H1 (cell line): ENCODE measurements around the gene CROCC. TPM values are rescaled to one million over a fixed set of nuclear protein-coding genes. Genes with fewer than 3 reads are reported as not detected.

ENCODE experiments used
- CTCF ChIA-PET: fragments of 300-600 bp; sonication (Branson Sonifier 250); formaldehyde crosslinking; loops from one replicate; lab custom pipeline; 2021; ENCODE audit not compliant: partially characterized antibody; lab: Charles Lee
- POLR2A ChIA-PET: fragments of 300-600 bp; sonication (Branson Sonifier 250); formaldehyde crosslinking; loops from one replicate; lab custom pipeline; 2021; ENCODE audit warnings: inconsistent platforms; ENCODE audit not compliant: partially characterized antibody; lab: Charles Lee
- DNase-seq, 2 experiments: peaks; one replicate each; pipeline versions ENCODE4 v3.0.0 to v3.0.0-alpha.2; 2010 to 2022; ENCODE audit warnings: low spot score in 2 of 2, low read depth in 1 of 2, mixed read lengths in 1 of 2
- FAIRE-seq: peaks from 2 replicates; lab custom pipeline; 2011; peaks lifted over from hg19 to GRCh38; lab: Jason Lieb, UNC
- H2AFZ ChIP-seq: 2 replicates; pipeline ENCODE4 v1.8.1; 2012; ENCODE audit warnings: low read length, inconsistent platforms
- H2AK5ac ChIP-seq: 2 replicates; pipeline ENCODE4 v1.6.1; 2013; ENCODE audit warnings: low read depth, low read length
- H2BK120ac ChIP-seq: replicated peaks from 2 replicates; pipeline ENCODE3; 2013; ENCODE audit warnings: low read depth, low read length, inconsistent platforms
- H2BK12ac ChIP-seq: 2 replicates; pipeline ENCODE4 v1.6.1; 2013; ENCODE audit warnings: low read depth, low read length
- H2BK15ac ChIP-seq: 2 replicates; pipeline ENCODE4 v1.6.1; 2013; ENCODE audit warnings: low read length
- H2BK20ac ChIP-seq: 2 replicates; pipeline ENCODE4 v1.6.1; 2013; ENCODE audit warnings: low read length
- H2BK5ac ChIP-seq: 2 replicates; pipeline ENCODE4 v1.6.1; 2013; ENCODE audit warnings: low read depth, low read length
- H3K14ac ChIP-seq: 2 replicates; pipeline ENCODE4 v1.6.1; 2013; ENCODE audit warnings: inconsistent platforms; ENCODE audit not compliant: insufficient read length
- H3K18ac ChIP-seq: 2 replicates; pipeline ENCODE4 v1.6.1; 2013; ENCODE audit warnings: low read length; ENCODE audit errors: extremely low read depth
- H3K23ac ChIP-seq: 2 replicates; pipeline ENCODE4 v1.6.1; 2013; ENCODE audit warnings: inconsistent platforms; ENCODE audit not compliant: insufficient read length
- H3K23me2 ChIP-seq: 2 replicates; pipeline ENCODE4 v1.6.1; 2013; ENCODE audit warnings: low read depth, low read length
- H3K27ac ChIP-seq: 2 replicates; pipeline ENCODE4 v1.6.1; 2011; ENCODE audit warnings: low read depth, low read length, inconsistent platforms
- H3K27me3 ChIP-seq, 4 experiments: replicated peaks in 1 of 4; 1 replicate in 1 of 4; 2 replicates in 3 of 4; pipeline versions ENCODE4 v1.6.1 to v1.8.1; 2011 to 2013; ENCODE audit warnings: low read length in 3 of 4, mild to moderate bottlenecking in 3 of 4, inconsistent platforms in 2 of 4, mixed read lengths in 2 of 4, moderate library complexity in 1 of 4; ENCODE audit not compliant: control insufficient read depth in 3 of 4, insufficient read depth in 3 of 4; ENCODE audit errors: extremely low read depth in 1 of 4
- H3K36me3 ChIP-seq, 4 experiments: 2 replicates each; pipeline versions ENCODE4 v1.6.1 to v1.8.1; 2011 to 2013; ENCODE audit warnings: mild to moderate bottlenecking in 4 of 4, low read length in 3 of 4, moderate library complexity in 2 of 4, control low read depth in 1 of 4, inconsistent platforms in 1 of 4; ENCODE audit not compliant: insufficient read depth in 4 of 4, control insufficient read depth in 2 of 4
- H3K4ac ChIP-seq: replicated peaks from 2 replicates; pipeline ENCODE3; 2013; ENCODE audit warnings: low read length, low read depth, mixed read lengths, inconsistent platforms; ENCODE audit not compliant: insufficient read length
- H3K4me1 ChIP-seq, 4 experiments: replicated peaks in 1 of 4; 1 replicate in 1 of 4; 2 replicates in 3 of 4; pipeline versions ENCODE4 v1.6.1 to v1.8.1; 2011 to 2013; ENCODE audit warnings: low read length in 3 of 4, inconsistent platforms in 2 of 4, mixed read lengths in 1 of 4; ENCODE audit not compliant: insufficient read depth in 4 of 4, control insufficient read depth in 3 of 4
- H3K4me2 ChIP-seq, 2 experiments: 2 replicates each; pipeline versions ENCODE4 v1.6.1 to v1.8.1; 2011 to 2013; ENCODE audit warnings: low read depth in 2 of 2, low read length in 2 of 2, control low read depth in 1 of 2, inconsistent platforms in 1 of 2, mild to moderate bottlenecking in 1 of 2; ENCODE audit not compliant: insufficient read depth in 1 of 2
- H3K4me3 ChIP-seq, 4 experiments: fragments of 200-600, 300-600 bp in 1 of 4; sonication (generic), shearing (Covaris generic), sonication (Bioruptor Twin) in 1 of 4; 2 replicates each; pipeline versions ENCODE4 v1.5.1 to v1.8.1; 2011 to 2016; ENCODE audit warnings: low read length in 4 of 4, low read depth in 3 of 4, control low read depth in 2 of 4, inconsistent platforms in 2 of 4, mild to moderate bottlenecking in 2 of 4, mixed read lengths in 1 of 4, moderate library complexity in 1 of 4; ENCODE audit not compliant: insufficient read depth in 2 of 4; ENCODE audit errors: extremely low read depth in 1 of 4
- H3K56ac ChIP-seq: replicated peaks from 2 replicates; pipeline ENCODE3; 2013; ENCODE audit warnings: low read depth, mild to moderate bottlenecking, mixed read lengths, low read length, inconsistent platforms; ENCODE audit not compliant: insufficient read length
- H3K79me1 ChIP-seq: 2 replicates; pipeline ENCODE4 v1.6.1; 2013; ENCODE audit warnings: low read depth, low read length, control low read depth
- H3K79me2 ChIP-seq, 2 experiments: 2 replicates each; pipeline versions ENCODE4 v1.6.1 to v1.8.1; 2012 to 2013; ENCODE audit warnings: low read length in 2 of 2, mild to moderate bottlenecking in 2 of 2, inconsistent platforms in 1 of 2; ENCODE audit not compliant: insufficient read depth in 2 of 2, control insufficient read depth in 1 of 2
- H3K9ac ChIP-seq, 4 experiments: replicated peaks in 1 of 4; 1 replicate in 1 of 4; 2 replicates in 3 of 4; pipeline versions ENCODE4 v1.6.1 to v1.8.1; 2011 to 2013; ENCODE audit warnings: low read depth in 3 of 4, low read length in 3 of 4, control low read depth in 2 of 4, mild to moderate bottlenecking in 2 of 4, moderate library complexity in 2 of 4, inconsistent platforms in 1 of 4; ENCODE audit errors: extremely low read depth in 1 of 4
- H3K9me3 ChIP-seq, 2 experiments: 2 replicates each; pipeline versions ENCODE4 v1.6.1 to v1.8.1; 2012 to 2013; ENCODE audit warnings: mild to moderate bottlenecking in 2 of 2, moderate library complexity in 2 of 2, control low read depth in 1 of 2, inconsistent platforms in 1 of 2, low read depth in 1 of 2, low read length in 1 of 2, mixed read lengths in 1 of 2; ENCODE audit not compliant: insufficient read depth in 2 of 2
- H4K20me1 ChIP-seq, 2 experiments: replicated peaks in 1 of 2; 2 replicates each; pipeline versions ENCODE3 to v1.8.1; 2011 to 2013; ENCODE audit warnings: inconsistent platforms in 2 of 2, low read length in 2 of 2, mild to moderate bottlenecking in 1 of 2; ENCODE audit not compliant: insufficient read depth in 2 of 2, control insufficient read depth in 1 of 2
- H4K5ac ChIP-seq: 2 replicates; pipeline ENCODE4 v1.6.1; 2013; ENCODE audit warnings: low read length, low read depth, mixed read lengths, inconsistent platforms; ENCODE audit not compliant: insufficient read length
- H4K8ac ChIP-seq: 2 replicates; pipeline ENCODE4 v1.8.0; 2013; ENCODE audit warnings: mild to moderate bottlenecking, moderate library complexity, low read length, inconsistent platforms; ENCODE audit not compliant: insufficient read depth; ENCODE audit errors: extremely low read depth
- H4K91ac ChIP-seq: replicated peaks from 2 replicates; pipeline ENCODE3; 2013; ENCODE audit warnings: low read length, mixed read lengths, inconsistent platforms; ENCODE audit not compliant: insufficient read length
- WGBS, 2 experiments: shearing (Covaris generic) in 1 of 2; methylation state at CpG; one replicate each; pipeline versions ENCODE4 v1.1.6 to v1.1.7; 2013 to 2015; ENCODE audit warnings: low lambda C conversion rate in 2 of 2, mixed read lengths in 2 of 2, inconsistent platforms in 1 of 2, low coverage in 1 of 2, missing lambda C conversion rate in 1 of 2; ENCODE audit not compliant: insufficient replicate concordance in 2 of 2, insufficient coverage in 1 of 2, insufficient read length in 1 of 2; ENCODE audit errors: extremely low coverage in 1 of 2, missing lambda C conversion rate in 1 of 2; 5-methylcytosine and 5-hydroxymethylcytosine counted together
- polyA plus RNA-seq, 7 experiments: library from polyadenylated mRNA; depleted of rRNA in 3 of 7; stranded (reverse) in 5 of 7; unstranded in 2 of 7; fragments of >200 nt in 5 of 7; fragments of 200-250 nt in 2 of 7; gene quantifications; 1 replicate in 5 of 7; 2 replicates in 1 of 7; 4 replicates in 1 of 7; pipeline versions ENCODE4 v1.2.1 to v1.2.3, GENCODE V29; 2011 to 2013; ENCODE audit warnings: missing spikeins in 2 of 7, mixed read lengths in 2 of 7
- total RNA-seq: library from RNA; stranded (reverse); fragmentation: NEBNext Ultra II Directional; extraction: Animal tissue kit (Norgen Biotek cat#: 25700); gene quantifications from 2 replicates; pipeline ENCODE4 v1.2.1, GENCODE V29; 2021

The CROCC gene
- total and polyA plus RNA-seq, 2 of the 8 experiments (the other 6 are each of a cell fraction or from before 2014, with no cell fraction given) = 12.1 to 39.5 TPM

- Histone ChIP-seq H2AK5ac (no peak within 1 kb of the TSS; the same call in 1 of the 2 replicates), H2BK120ac (no peak within 1 kb of the TSS), H3K27ac (peak within 1 kb of the TSS; percentile 68; the same call in 1 of the 2 replicates), H3K36me3 (peaks cover 5 to 21% (median 12%) of the 10 kb centered on the region in 4 experiments), H3K9me3 (no peaks in the 10 kb centered on the region), H2AFZ (no peak within 1 kb of the TSS), H3K79me2 (peaks cover 0 to 27% of the 10 kb centered on the region in 2 experiments; a peak in 2 of 4 replicates), H3K4me1 (peaks cover 0 to 20% (median 14%) of the 10 kb centered on the region in 4 experiments; a peak in 6 of 7 replicates), H3K4me2 (peak within 1 kb of the TSS; percentile 83 to 99), H3K18ac (peak within 1 kb of the TSS; percentile 95), H2BK12ac (peak within 1 kb of the TSS; percentile 75; the same call in 1 of the 2 replicates), H3K14ac (no peak within 1 kb of the TSS), H3K9ac (peak within 1 kb of the TSS; percentile 46 to 72 (median 63); a peak in 6 of 7 replicates), H2BK5ac (peak within 1 kb of the TSS; percentile 54; the same call in 1 of the 2 replicates), H3K23ac (no peak within 1 kb of the TSS), H4K8ac (peak within 1 kb of the TSS; percentile 82), H2BK15ac (peak within 1 kb of the TSS; percentile 46; the same call in 1 of the 2 replicates), H4K5ac (peak within 1 kb of the TSS; percentile 35), H3K79me1 (peaks cover 12% of the 10 kb centered on the region), H3K23me2 (peaks cover 6% of the 10 kb centered on the region), H3K56ac (peak within 1 kb of the TSS; percentile 13), H4K20me1 (peaks cover 10 to 16% of the 10 kb centered on the region in 2 experiments), H3K4me3 (peak within 1 kb of the TSS; percentile 62 to 98 (median 86)), H4K91ac (peak within 1 kb of the TSS; percentile 46), H3K27me3 (peaks cover 0 to 3% (median 0%) of the 10 kb centered on the region in 4 experiments; a peak in 1 of 7 replicates), H2BK20ac (peak within 1 kb of the TSS; percentile 86; the same call in 1 of the 2 replicates), H3K4ac (peak within 1 kb of the TSS; percentile 2)
- CTCF ChIA-PET = interaction anchor here (0.6 to 14.2 kb wide), 11 partner anchors 14 to 65 kb away, joined by 3 to 267 read pairs (median 3); no protein-coding TSS in a partner anchor
- POLR2A ChIA-PET = interaction anchor here (0.6 to 6.6 kb wide), 10 partner anchors 9 to 107 kb away, joined by 3 to 92 read pairs (median 4); partner anchors contain the start of gene CROCC
- FAIRE-seq (no peak), DNase-seq (peak in 1 of 2 experiments; percentile 84)
- 40% methylated on average over 11 of the region's 53 CpGs; no CpG with 5 or more reads in 1 of the 2 experiments for WGBS, 2 experiments
Observed at GRCh38 chr1:16980473-16981268, 58.9 kb downstream of the CROCC start, which contains the start of gene MFAP2. TSS of gene MFAP2 (minus strand) at chr1:16980620. CDS start at chr1:16978273, 2,347 bp downstream.
